ENCODE results near the gene DPP10. TPM values are rescaled to one million over a fixed set of nuclear protein-coding genes. Genes with fewer than 3 reads are reported as not detected.

DPP10 gene
- total RNA-seq, 1 donor from 2014 or later, result 6.5 TPM

DNA sequence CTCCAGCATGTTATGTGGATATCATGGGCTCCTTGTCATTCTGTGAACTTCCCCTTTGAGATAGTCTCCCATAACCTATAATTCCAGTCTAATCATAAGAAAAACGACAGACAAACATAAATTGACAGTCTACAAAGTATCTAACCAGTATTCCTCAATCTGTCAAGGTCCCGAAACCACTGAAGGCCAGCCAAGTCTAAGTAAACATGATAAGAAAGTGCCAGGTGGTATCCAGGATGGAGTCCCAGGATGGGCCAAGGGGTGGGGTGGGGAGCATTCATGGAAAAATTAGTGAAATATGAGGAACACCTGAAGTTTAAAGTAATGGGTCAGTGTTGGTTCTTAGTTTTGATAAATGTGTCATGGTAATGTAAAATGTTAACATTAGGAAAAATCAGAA lies 355.5 kb downstream of the DPP10 start:
- no peak for DNase-seq (ENCODE audit: low spot score)
- Mint-ChIP-seq H3K4me3 (no peak overlapping the region), H3K4me1 (no peaks in the 10 kb centered on the region), H3K27ac (no peak overlapping the region), H3K36me3 (no peaks in the 10 kb centered on the region), H3K27me3 (ENCODE audit: insufficient read depth, low read depth) (no peaks in the 10 kb centered on the region), H3K9me3 (no peaks in the 10 kb centered on the region)
- Histone ChIP-seq H3K4me2 (no peak overlapping the region), H3K36me3 (no peaks in the 10 kb centered on the region), H3F3A (ENCODE audit: low read depth) (no peaks in the 10 kb centered on the region), H3K27me3 (no peaks in the 10 kb centered on the region), H3K79me2 (ENCODE audit: low read depth) (no peaks in the 10 kb centered on the region), H3K4me1 (no peaks in the 10 kb centered on the region), H2AFZ (replicated peaks) (no peak overlapping the region), H3K27ac (no peak overlapping the region), H3K4me3 (no peak overlapping the region), H3K9ac (no peak overlapping the region), H3K9me3 (ENCODE audit: low read depth) (no peaks in the 10 kb centered on the region), H4K20me1 (ENCODE audit: low read depth) (no peaks in the 10 kb centered on the region)
- TF ChIP-seq EZH2phosphoT487 (IDR thresholded peaks at IDR 0.05), result no peak
- no peak for TF ChIP-seq EZH2 (IDR thresholded peaks at IDR 0.05)
- TF ChIP-seq, protein P1, sequence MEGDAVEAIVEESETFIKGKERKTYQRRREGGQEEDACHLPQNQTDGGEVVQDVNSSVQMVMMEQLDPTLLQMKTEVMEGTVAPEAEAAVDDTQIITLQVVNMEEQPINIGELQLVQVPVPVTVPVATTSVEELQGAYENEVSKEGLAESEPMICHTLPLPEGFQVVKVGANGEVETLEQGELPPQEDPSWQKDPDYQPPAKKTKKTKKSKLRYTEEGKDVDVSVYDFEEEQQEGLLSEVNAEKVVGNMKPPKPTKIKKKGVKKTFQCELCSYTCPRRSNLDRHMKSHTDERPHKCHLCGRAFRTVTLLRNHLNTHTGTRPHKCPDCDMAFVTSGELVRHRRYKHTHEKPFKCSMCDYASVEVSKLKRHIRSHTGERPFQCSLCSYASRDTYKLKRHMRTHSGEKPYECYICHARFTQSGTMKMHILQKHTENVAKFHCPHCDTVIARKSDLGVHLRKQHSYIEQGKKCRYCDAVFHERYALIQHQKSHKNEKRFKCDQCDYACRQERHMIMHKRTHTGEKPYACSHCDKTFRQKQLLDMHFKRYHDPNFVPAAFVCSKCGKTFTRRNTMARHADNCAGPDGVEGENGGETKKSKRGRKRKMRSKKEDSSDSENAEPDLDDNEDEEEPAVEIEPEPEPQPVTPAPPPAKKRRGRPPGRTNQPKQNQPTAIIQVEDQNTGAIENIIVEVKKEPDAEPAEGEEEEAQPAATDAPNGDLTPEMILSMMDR (IDR thresholded peaks at IDR 0.05), result no peak

DNA sequence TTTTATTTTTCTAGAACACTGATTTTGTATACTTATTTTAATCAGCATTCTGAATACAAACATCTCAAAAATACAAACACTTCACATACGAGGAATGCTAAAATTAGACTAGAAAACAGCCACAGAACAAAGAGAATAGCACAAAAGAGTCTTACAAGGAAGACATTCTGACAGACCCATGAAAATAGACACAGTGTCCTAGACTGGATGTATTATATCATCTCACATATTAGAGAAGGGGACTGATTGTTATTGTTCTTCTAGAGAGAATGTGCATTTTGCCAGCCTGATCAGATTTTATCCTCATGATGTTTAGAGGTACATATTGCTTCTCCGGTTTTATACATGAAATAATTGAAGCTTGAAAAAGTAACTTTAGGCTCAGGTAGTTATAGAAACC lies 357.9 kb downstream of the DPP10 start:
- Mint-ChIP-seq H3K36me3 (no peaks in the 10 kb centered on the region), H3K4me1 (no peaks in the 10 kb centered on the region), H3K4me3 (no peak overlapping the region), H3K9me3 (no peaks in the 10 kb centered on the region), H3K27ac (no peak overlapping the region), H3K27me3 (ENCODE audit: insufficient read depth, low read depth) (no peaks in the 10 kb centered on the region)
- no peaks in the 10 kb centered on the region for H3F3A ChIP-seq (ENCODE audit: low read depth)
- no peaks in the 10 kb centered on the region for H3K27me3 ChIP-seq
- no peak for DNase-seq (ENCODE audit: low spot score)
- no peak overlapping the region for H2AFZ ChIP-seq (replicated peaks)
- no peak overlapping the region for H3K27ac ChIP-seq
- no peaks in the 10 kb centered on the region for H3K79me2 ChIP-seq (ENCODE audit: low read depth)
- H3K9ac ChIP-seq, result no peak overlapping the region
- H3K36me3 ChIP-seq, result no peaks in the 10 kb centered on the region
- no peaks in the 10 kb centered on the region for H3K4me1 ChIP-seq
- no peak for TF ChIP-seq EZH2 (IDR thresholded peaks at IDR 0.05)
- TF ChIP-seq, protein P1 (IDR thresholded peaks at IDR 0.05), result no peak
- no peak for TF ChIP-seq EZH2phosphoT487 (IDR thresholded peaks at IDR 0.05)
- H4K20me1 ChIP-seq (ENCODE audit: low read depth), result no peaks in the 10 kb centered on the region
- no peaks in the 10 kb centered on the region for H3K9me3 ChIP-seq (ENCODE audit: low read depth)
- H3K4me2 ChIP-seq, result no peak overlapping the region
- H3K4me3 ChIP-seq, result no peak overlapping the region

DNA sequence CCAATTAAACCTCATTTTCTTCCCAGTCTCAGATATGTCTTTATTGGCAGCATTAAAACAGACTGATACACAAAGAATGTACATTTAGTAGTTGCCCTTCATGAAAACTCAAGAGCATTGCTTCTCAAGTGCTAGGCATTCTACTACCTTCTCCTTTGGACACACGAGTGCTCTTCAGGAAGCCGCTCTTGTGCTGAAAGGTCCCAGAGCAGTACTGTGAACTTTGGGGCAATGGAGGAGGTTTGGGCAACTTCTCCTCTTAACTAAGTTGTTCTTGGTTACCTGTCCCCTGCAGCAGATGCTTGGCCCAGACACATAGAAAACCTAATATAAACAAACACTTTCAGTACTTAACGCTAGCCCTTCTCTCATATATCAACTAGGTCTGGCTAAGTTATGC lies 362.8 kb downstream of the DPP10 start:
- Histone ChIP-seq H3K4me3 (no peak overlapping the region), H3K9me3 (ENCODE audit: low read depth) (no peaks in the 10 kb centered on the region), H4K20me1 (ENCODE audit: low read depth) (no peaks in the 10 kb centered on the region), H3F3A (ENCODE audit: low read depth) (no peaks in the 10 kb centered on the region), H3K79me2 (ENCODE audit: low read depth) (no peaks in the 10 kb centered on the region), H3K9ac (no peak overlapping the region), H3K4me2 (no peak overlapping the region), H3K4me1 (peaks cover 8% of the 10 kb centered on the region), H2AFZ (replicated peaks) (no peak overlapping the region), H3K27ac (no peak overlapping the region), H3K36me3 (no peaks in the 10 kb centered on the region), H3K27me3 (no peaks in the 10 kb centered on the region)
- no peaks in the 10 kb centered on the region for H3K36me3 Mint-ChIP-seq
- no peaks in the 10 kb centered on the region for H3K9me3 Mint-ChIP-seq
- no peak for DNase-seq (ENCODE audit: low spot score)
- no peak overlapping the region for H3K4me3 Mint-ChIP-seq
- peaks cover 9% of the 10 kb centered on the region for H3K4me1 Mint-ChIP-seq
- H3K27ac Mint-ChIP-seq, result no peak overlapping the region
- no peaks in the 10 kb centered on the region for H3K27me3 Mint-ChIP-seq (ENCODE audit: insufficient read depth, low read depth)
- TF ChIP-seq EZH2phosphoT487 (IDR thresholded peaks at IDR 0.05) (no peak), EZH2 (IDR thresholded peaks at IDR 0.05) (no peak)
- TF ChIP-seq, protein P1 (IDR thresholded peaks at IDR 0.05), result no peak

Data from neural progenitor cell (in vitro differentiated cells).